ENCODE results near the gene HES4. TPM values are rescaled to one million over a fixed set of nuclear protein-coding genes. Genes with fewer than 3 reads are reported as not detected.

The HES4 gene
- total RNA-seq, 4 donors from 2014 or later, result 17.8 to 30.0 (median 22.6) TPM

- no peak for TF ChIP-seq CTCF (IDR thresholded peaks at IDR 0.05)
- no peak for ATAC-seq (ENCODE audit: low FRiP score)
- no peak for DNase-seq (ENCODE audit: low spot score)
These were observed 5.9 kb upstream of the HES4 start for GRCh38 chr1:1005774-1006304.

DNA sequence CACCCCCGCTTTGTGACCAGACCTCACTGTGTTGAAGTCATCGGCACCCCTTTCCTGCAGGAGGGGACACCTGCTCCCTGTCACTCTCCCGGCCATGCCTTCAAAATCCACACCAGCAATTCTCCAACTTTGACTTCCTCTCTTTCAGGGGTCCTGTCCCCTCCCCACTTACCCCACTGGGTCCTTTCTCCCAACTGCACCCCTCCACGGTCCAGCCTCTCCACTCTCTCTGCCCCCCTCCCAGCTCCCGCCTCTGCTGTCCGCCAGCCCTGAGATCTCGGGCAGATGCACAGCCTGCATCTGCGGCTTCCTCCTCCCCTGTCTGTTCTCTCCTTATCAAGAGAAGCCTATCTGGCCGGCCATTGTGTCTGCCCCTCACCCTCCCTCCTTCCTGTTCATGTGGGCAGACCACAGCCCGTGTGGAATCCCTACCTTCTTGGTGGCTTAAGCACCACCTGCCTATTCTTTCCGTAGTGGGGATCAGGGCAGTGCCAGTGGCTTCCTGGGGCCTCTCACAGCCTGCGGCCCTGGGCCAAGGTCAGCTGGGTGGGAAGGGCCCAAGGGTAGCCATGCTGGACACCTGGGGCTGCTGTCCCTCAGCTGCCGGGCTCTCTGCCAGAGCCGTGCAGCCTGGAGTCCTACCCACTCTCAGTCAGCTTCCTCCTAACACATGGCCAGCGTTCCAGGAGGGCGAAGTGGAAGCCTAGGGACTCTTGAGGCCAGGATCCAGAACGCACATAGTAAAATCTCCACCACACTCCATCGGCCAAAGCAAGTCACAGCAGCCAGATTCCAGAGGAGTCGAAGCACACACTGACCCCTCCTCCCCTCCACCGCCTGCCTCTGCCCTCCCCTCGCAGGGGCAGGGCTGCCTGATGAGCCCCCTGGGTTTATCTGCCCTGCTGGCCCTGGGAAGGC is 5.1 kb upstream of the HES4 start:
- DNase-seq (ENCODE audit: low spot score) (no peak), ATAC-seq (ENCODE audit: low FRiP score) (no peak)
- TF ChIP-seq CTCF (IDR thresholded peaks at IDR 0.05), result no peak

DNA sequence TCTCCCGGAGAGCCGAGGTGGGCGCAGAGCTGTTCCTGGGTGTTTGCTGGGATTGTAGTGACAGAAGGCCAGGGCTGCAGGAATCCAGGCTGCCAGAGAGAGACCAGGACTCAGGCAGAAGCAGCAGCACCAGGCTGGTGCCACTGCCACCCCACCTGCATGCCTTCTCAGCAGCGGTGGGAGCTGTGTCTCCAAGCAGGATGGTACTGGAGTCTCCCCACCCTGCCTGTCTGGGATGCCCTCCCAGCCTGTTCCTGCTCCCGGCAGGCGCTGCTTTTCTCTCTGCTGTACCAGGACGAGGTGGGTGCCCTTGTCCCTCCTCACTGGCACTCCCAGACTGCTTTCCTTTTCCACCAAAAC is 4.5 kb upstream of the HES4 start:
- ATAC-seq (ENCODE audit: low FRiP score) (no peak), DNase-seq (ENCODE audit: low spot score) (no peak)
- TF ChIP-seq CTCF (IDR thresholded peaks at IDR 0.05), result no peak

GRCh38 chr1:1003618-1004419 is 3.9 kb upstream of the HES4 start:
- no peak for TF ChIP-seq CTCF (IDR thresholded peaks at IDR 0.05)
- no peak for DNase-seq (ENCODE audit: low spot score)

DNA sequence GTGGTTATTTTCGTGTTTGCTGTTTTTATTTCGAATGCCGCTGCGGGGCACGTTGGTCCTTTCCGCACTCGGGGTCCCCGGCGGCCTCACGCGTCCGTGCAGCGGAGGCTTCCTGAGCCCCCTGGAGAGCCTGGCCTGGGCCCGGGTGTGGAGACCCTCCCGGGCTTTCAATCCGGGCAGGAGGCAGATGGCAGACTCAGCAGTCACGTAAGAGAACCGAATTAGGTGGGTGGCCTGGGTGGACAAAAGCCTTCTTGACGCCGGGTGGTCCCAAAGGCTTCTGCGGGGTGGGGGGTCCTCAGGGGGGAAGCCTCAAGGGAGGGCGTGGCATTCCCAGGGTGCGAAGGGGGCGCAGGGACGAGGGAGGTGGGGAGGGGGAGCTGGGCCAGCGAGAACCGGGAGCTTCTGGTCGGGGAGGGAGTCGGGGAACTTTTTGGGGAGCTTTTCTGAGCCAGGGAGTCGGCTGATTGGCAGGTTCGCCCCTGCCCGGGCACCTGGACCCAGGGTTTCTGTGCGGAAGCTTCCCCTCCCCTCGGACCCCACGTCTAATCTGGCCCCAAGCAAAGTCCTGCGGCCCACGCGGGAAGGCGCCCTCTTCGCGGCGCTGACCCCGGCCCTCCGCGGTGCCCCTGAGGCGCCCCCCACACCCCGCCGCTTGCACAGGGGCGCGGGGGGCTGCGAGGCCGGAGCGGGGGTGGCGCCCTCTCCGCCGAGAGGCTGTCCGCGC is 1.3 kb upstream of the HES4 start:
- ATAC-seq (ENCODE audit: low FRiP score) (no peak), DNase-seq (ENCODE audit: low spot score) (no peak)
- TF ChIP-seq CTCF (IDR thresholded peaks at IDR 0.05), result no peak

More at GRCh38 chr1:1003618-1004419, 3.9 kb upstream of the HES4 start:
- ATAC-seq (ENCODE audit: low FRiP score), result no peak

DNA sequence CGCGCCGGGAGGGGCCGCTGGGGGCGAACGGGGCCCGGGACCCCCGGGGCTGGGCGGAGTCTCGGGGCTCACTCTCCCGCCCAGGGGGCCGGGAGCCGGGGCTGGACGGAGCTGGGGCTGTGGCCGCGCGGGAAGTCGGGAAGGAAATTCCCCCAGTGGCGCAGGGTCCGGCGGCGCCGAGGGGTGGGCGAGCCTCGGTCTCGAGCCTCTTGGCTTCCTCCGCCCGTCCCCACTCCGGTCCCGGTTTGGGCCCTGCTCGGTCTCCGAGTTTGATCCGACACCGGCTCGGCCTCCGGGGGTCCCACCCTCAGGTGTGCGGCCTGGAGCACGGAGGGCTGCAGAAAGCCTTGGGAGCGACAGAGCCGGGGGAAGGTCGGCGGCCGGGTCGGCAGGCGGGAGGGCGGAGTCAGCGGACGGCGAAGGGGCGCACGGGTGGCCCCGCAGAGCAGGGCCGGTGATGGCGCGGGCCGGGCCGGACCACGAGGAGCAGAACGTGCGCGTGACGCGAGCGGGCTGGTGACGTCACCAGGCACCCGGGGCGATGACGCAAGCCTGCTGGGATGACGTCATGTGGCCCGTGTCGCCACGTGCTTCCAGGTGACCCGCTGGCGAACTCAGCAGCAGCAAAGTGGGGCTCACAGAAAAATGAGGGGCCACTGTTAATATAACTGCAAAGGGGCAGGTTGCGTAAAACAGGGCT is 610 bp upstream of the HES4 start:
- ATAC-seq (ENCODE audit: low FRiP score) (peak; percentile 70), DNase-seq (ENCODE audit: low spot score) (peak; percentile 66)
- TF ChIP-seq CTCF (IDR thresholded peaks at IDR 0.05), result no peak

Measured in omental fat pad (tissue), 4 donors.